ENCODE results near the gene NAALADL1.
"Not testable (repeated sequence)": the region's sequence is repeated elsewhere in the genome, so short reads cannot be mapped to it uniquely, and the experiment has no call there.

Gene NAALADL1

GRCh38 chr11:65013130-65013887, 45.0 kb downstream of the NAALADL1 start:
- Histone ChIP-seq H4K8ac (ENCODE audit: low read length) (peak overlapping the region; percentile 98), H3K9ac (ENCODE audit: low read length) (peak overlapping the region; percentile 96), H3K14ac (ENCODE audit: low read length in 2 of 2) (peak overlapping the region in 1 of 2 experiments; percentile 95), H4K91ac (ENCODE audit: low read length) (peak overlapping the region; percentile 92), H2BK5ac (ENCODE audit: low read depth, low read length, poor library complexity, severe bottlenecking) (peak overlapping the region; percentile 91), H3K4me3 (ENCODE audit: insufficient read depth in 1 of 2, low read depth in 1 of 2, low read length in 2 of 2) (peak overlapping the region; percentile 80 to 85), H3K27ac (ENCODE audit: low read length, poor library complexity, severe bottlenecking) (peak overlapping the region; percentile 99), H2BK15ac (ENCODE audit: low read depth, poor library complexity, severe bottlenecking) (peak overlapping the region; percentile 80), H2AFZ (ENCODE audit: low read depth, low read length) (peak overlapping the region; percentile 97), H2AK5ac (ENCODE audit: low read length, severe bottlenecking) (no peak overlapping the region), H2BK120ac (ENCODE audit: low read depth, low read length) (peak overlapping the region; percentile 78), H3K79me1 (replicated peaks; ENCODE audit: low read length, poor library complexity, severe bottlenecking) (peaks cover 15% of the 10 kb centered on the region), H3K4me1 (ENCODE audit: control insufficient read depth, insufficient read depth, low read depth, low read length) (peaks cover 12% of the 10 kb centered on the region), H3K4me2 (ENCODE audit: low read length, poor library complexity, severe bottlenecking) (peak overlapping the region; percentile 95), H3K27me3 (ENCODE audit: control insufficient read depth in 1 of 2, insufficient read depth in 1 of 2, low read length in 2 of 2) (no peaks in the 10 kb centered on the region), H3K36me3 (ENCODE audit: control insufficient read depth in 1 of 2, insufficient read depth in 2 of 2, low read depth in 1 of 2, low read length in 2 of 2) (peaks cover 6 to 8% of the 10 kb centered on the region in 2 experiments), H3K18ac (ENCODE audit: low read depth in 1 of 2, low read length in 2 of 2) (peak overlapping the region; percentile 94 to 98), H2BK12ac (ENCODE audit: low read length in 2 of 2) (peak overlapping the region; percentile 28 to 75), H3K9me3 (ENCODE audit: control insufficient read depth, low read length) (no peaks in the 10 kb centered on the region), H3K4ac (ENCODE audit: low read depth in 1 of 2, low read length in 2 of 2) (peak overlapping the region; percentile 94 to 96), H3K23ac (ENCODE audit: low read length in 2 of 2) (peak overlapping the region in 1 of 2 experiments; percentile 81)
- peak; percentile 91 for DNase-seq
- 19% methylated on average over 22 of the region's 22 CpGs for WGBS

GRCh38 chr11:65008873-65009272, 49.5 kb downstream of the NAALADL1 start:
- Histone ChIP-seq H3K27me3 (ENCODE audit: control insufficient read depth in 1 of 2, insufficient read depth in 1 of 2, low read length in 2 of 2) (no peaks in the 10 kb centered on the region), H3K4me1 (ENCODE audit: control insufficient read depth, insufficient read depth, low read depth, low read length) (peaks cover 4% of the 10 kb centered on the region), H3K9ac (ENCODE audit: low read length) (no peak overlapping the region), H3K14ac (ENCODE audit: low read length in 2 of 2) (no peak overlapping the region), H2AFZ (ENCODE audit: low read depth, low read length) (no peak overlapping the region), H2BK5ac (ENCODE audit: low read depth, low read length, poor library complexity, severe bottlenecking) (no peak overlapping the region), H3K9me3 (ENCODE audit: control insufficient read depth, low read length) (no peaks in the 10 kb centered on the region), H3K4ac (ENCODE audit: low read depth in 1 of 2, low read length in 2 of 2) (no peak overlapping the region), H4K91ac (ENCODE audit: low read length) (no peak overlapping the region), H3K27ac (ENCODE audit: low read length, poor library complexity, severe bottlenecking) (no peak overlapping the region), H3K4me2 (ENCODE audit: low read length, poor library complexity, severe bottlenecking) (no peak overlapping the region), H2BK15ac (ENCODE audit: low read depth, poor library complexity, severe bottlenecking) (no peak overlapping the region), H3K79me1 (replicated peaks; ENCODE audit: low read length, poor library complexity, severe bottlenecking) (no peaks in the 10 kb centered on the region), H2BK120ac (ENCODE audit: low read depth, low read length) (no peak overlapping the region), H2BK12ac (ENCODE audit: low read length in 2 of 2) (no peak overlapping the region), H3K4me3 (ENCODE audit: insufficient read depth in 1 of 2, low read depth in 1 of 2, low read length in 2 of 2) (no peak overlapping the region), H3K18ac (ENCODE audit: low read depth in 1 of 2, low read length in 2 of 2) (no peak overlapping the region), H4K8ac (ENCODE audit: low read length) (no peak overlapping the region), H3K36me3 (ENCODE audit: control insufficient read depth in 1 of 2, insufficient read depth in 2 of 2, low read depth in 1 of 2, low read length in 2 of 2) (no peaks in the 10 kb centered on the region), H2AK5ac (ENCODE audit: low read length, severe bottlenecking) (no peak overlapping the region), H3K23ac (ENCODE audit: low read length in 2 of 2) (no peak overlapping the region)
- no peak for DNase-seq
- WGBS = 100% methylated on average over 1 of the region's 2 CpGs

GRCh38 chr11:65008016-65008415, 50.3 kb downstream of the NAALADL1 start:
- H2BK5ac ChIP-seq (ENCODE audit: low read depth, low read length, poor library complexity, severe bottlenecking) = no peak overlapping the region
- no peak overlapping the region for H3K18ac ChIP-seq (ENCODE audit: low read depth in 1 of 2, low read length in 2 of 2)
- no peaks in the 10 kb centered on the region for H3K79me1 ChIP-seq (replicated peaks; ENCODE audit: low read length, poor library complexity, severe bottlenecking)
- H3K4me3 ChIP-seq (ENCODE audit: insufficient read depth in 1 of 2, low read depth in 1 of 2, low read length in 2 of 2) = no peak overlapping the region
- H3K4me1 ChIP-seq (ENCODE audit: control insufficient read depth, insufficient read depth, low read depth, low read length) = peaks cover 3% of the 10 kb centered on the region
- H2BK12ac ChIP-seq (ENCODE audit: low read length in 2 of 2) = peak overlapping the region in 1 of 2 experiments; percentile 46
- peak overlapping the region; percentile 53 for H4K91ac ChIP-seq (ENCODE audit: low read length)
- no peak overlapping the region for H2AFZ ChIP-seq (ENCODE audit: low read depth, low read length)
- no peaks in the 10 kb centered on the region for H3K36me3 ChIP-seq (ENCODE audit: control insufficient read depth in 1 of 2, insufficient read depth in 2 of 2, low read depth in 1 of 2, low read length in 2 of 2)
- no peak overlapping the region for H3K23ac ChIP-seq (ENCODE audit: low read length in 2 of 2)
- peak overlapping the region; percentile 57 for H3K9ac ChIP-seq (ENCODE audit: low read length)
- no peak overlapping the region for H3K27ac ChIP-seq (ENCODE audit: low read length, poor library complexity, severe bottlenecking)
- peak overlapping the region; percentile 8 for H2AK5ac ChIP-seq (ENCODE audit: low read length, severe bottlenecking)
- no peak overlapping the region for H2BK15ac ChIP-seq (ENCODE audit: low read depth, poor library complexity, severe bottlenecking)
- H3K27me3 ChIP-seq (ENCODE audit: control insufficient read depth in 1 of 2, insufficient read depth in 1 of 2, low read length in 2 of 2) = no peaks in the 10 kb centered on the region
- H3K9me3 ChIP-seq (ENCODE audit: control insufficient read depth, low read length) = no peaks in the 10 kb centered on the region
- no peak overlapping the region for H3K4ac ChIP-seq (ENCODE audit: low read depth in 1 of 2, low read length in 2 of 2)
- H2BK120ac ChIP-seq (ENCODE audit: low read depth, low read length) = no peak overlapping the region
- no peak overlapping the region for H3K4me2 ChIP-seq (ENCODE audit: low read length, poor library complexity, severe bottlenecking)
- 76% methylated on average over 6 of the region's 7 CpGs for WGBS
- H3K14ac ChIP-seq (ENCODE audit: low read length in 2 of 2) = no peak overlapping the region
- DNase-seq = no peak
- peak overlapping the region; percentile 33 for H4K8ac ChIP-seq (ENCODE audit: low read length)

- H3K4me2 ChIP-seq (ENCODE audit: low read length, poor library complexity, severe bottlenecking); H3K4me1 ChIP-seq (ENCODE audit: control insufficient read depth, insufficient read depth, low read depth, low read length); H2BK120ac ChIP-seq (ENCODE audit: low read depth, low read length); H3K36me3 ChIP-seq (ENCODE audit: control insufficient read depth in 1 of 2, insufficient read depth in 2 of 2, low read depth in 1 of 2, low read length in 2 of 2); H3K18ac ChIP-seq (ENCODE audit: low read depth in 1 of 2, low read length in 2 of 2); H3K27me3 ChIP-seq (ENCODE audit: control insufficient read depth in 1 of 2, insufficient read depth in 1 of 2, low read length in 2 of 2); H2BK15ac ChIP-seq (ENCODE audit: low read depth, poor library complexity, severe bottlenecking); H2AFZ ChIP-seq (ENCODE audit: low read depth, low read length); H3K4ac ChIP-seq (ENCODE audit: low read depth in 1 of 2, low read length in 2 of 2); H3K79me1 ChIP-seq (replicated peaks; ENCODE audit: low read length, poor library complexity, severe bottlenecking); H3K4me3 ChIP-seq (ENCODE audit: insufficient read depth in 1 of 2, low read depth in 1 of 2, low read length in 2 of 2); DNase-seq; H4K8ac ChIP-seq (ENCODE audit: low read length); H3K23ac ChIP-seq (ENCODE audit: low read length in 2 of 2); H2BK12ac ChIP-seq (ENCODE audit: low read length in 2 of 2); H4K91ac ChIP-seq (ENCODE audit: low read length); H3K27ac ChIP-seq (ENCODE audit: low read length, poor library complexity, severe bottlenecking); H3K9ac ChIP-seq (ENCODE audit: low read length); H2BK5ac ChIP-seq (ENCODE audit: low read depth, low read length, poor library complexity, severe bottlenecking); H3K9me3 ChIP-seq (ENCODE audit: control insufficient read depth, low read length); H2AK5ac ChIP-seq (ENCODE audit: low read length, severe bottlenecking); H3K14ac ChIP-seq (ENCODE audit: low read length in 2 of 2): not testable (repeated sequence)
- 64% methylated on average over 3 of the region's 3 CpGs for WGBS
These were observed 54.4 kb downstream of the NAALADL1 start for GRCh38 chr11:65003968-65004367.

Data from mesenchymal stem cell (in vitro differentiated cells and primary cell).